Measurements from ENCODE around the gene DBH.

Gene DBH

GRCh38 chr9:133650026-133650425, 13.9 kb downstream of the DBH start:
- POLR2A ChIA-PET (ENCODE audit: low non-redundant PET), result no interaction called here
- TF ChIP-seq, protein P1, sequence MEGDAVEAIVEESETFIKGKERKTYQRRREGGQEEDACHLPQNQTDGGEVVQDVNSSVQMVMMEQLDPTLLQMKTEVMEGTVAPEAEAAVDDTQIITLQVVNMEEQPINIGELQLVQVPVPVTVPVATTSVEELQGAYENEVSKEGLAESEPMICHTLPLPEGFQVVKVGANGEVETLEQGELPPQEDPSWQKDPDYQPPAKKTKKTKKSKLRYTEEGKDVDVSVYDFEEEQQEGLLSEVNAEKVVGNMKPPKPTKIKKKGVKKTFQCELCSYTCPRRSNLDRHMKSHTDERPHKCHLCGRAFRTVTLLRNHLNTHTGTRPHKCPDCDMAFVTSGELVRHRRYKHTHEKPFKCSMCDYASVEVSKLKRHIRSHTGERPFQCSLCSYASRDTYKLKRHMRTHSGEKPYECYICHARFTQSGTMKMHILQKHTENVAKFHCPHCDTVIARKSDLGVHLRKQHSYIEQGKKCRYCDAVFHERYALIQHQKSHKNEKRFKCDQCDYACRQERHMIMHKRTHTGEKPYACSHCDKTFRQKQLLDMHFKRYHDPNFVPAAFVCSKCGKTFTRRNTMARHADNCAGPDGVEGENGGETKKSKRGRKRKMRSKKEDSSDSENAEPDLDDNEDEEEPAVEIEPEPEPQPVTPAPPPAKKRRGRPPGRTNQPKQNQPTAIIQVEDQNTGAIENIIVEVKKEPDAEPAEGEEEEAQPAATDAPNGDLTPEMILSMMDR (conservative IDR thresholded peaks at IDR 0.05; ENCODE audit: low read depth), result no peak
- CTCF ChIA-PET, result interaction anchor here (0.6 kb wide), 1 partner anchor 92 kb away, joined by 3 read pairs; no protein-coding TSS in a partner anchor
- H3K27ac ChIP-seq, result no peak overlapping the region
- DNase-seq (ENCODE audit: low spot score), result no peak

GRCh38 chr9:133653638-133654037, 17.5 kb downstream of the DBH start:
- CTCF ChIA-PET, result interaction anchor here (0.6 to 1.4 kb wide), 2 partner anchors 11 to 115 kb away, joined by 3 read pairs; no protein-coding TSS in a partner anchor
- TF ChIP-seq, protein P1 (conservative IDR thresholded peaks at IDR 0.05; ENCODE audit: low read depth), result no peak
- no peak for DNase-seq (ENCODE audit: low spot score)
- H3K27ac ChIP-seq, result no peak overlapping the region
- POLR2A ChIA-PET (ENCODE audit: low non-redundant PET), result no interaction called here

DNA sequence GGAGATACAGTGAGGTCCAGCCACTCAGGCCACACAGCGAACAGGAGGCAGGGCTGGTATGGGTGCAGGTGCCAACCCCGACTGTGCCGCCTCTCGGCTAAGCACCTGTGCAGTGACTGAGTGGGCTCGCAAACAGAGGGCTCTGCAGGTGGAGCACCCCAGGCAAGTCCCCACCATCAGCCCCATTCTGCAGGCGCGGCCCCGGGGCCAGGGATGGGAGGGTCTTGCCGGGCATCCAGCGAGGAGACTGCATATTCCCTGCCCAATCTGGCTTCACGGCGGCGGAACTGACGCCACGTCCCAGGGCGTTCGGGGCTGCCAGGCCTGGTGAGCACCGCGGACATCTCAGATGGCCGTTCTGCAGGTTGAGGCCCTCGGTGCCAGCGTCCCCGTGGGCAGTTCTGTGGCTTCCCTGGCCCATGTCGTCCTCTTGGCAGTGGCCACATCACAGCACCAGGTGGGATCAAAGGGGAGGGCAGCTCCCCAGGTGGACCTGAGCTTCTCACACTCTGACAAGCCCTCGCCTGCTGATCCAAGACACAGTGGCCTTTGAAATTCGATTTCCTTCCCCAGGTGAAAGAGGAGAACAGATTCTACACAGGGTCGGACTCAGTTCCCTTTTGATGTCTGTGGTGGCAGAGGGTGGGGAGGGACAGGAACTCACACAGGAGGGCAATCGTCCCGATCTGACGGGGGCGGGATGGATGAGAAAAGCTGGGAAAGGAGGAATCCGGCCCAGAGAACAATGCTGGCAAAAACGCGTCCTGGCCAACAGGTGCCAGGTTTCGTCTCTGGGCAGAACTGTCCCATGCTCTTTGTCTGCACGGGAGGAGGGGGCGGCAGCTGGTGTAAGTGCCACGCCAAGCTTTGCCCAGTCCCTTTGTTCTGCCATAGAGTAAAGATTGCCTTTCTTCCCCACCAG, 18.8 kb downstream of the DBH start:
- no peak for DNase-seq (ENCODE audit: low spot score)
- ChIA-PET CTCF (no interaction called here), POLR2A (ENCODE audit: low non-redundant PET) (no interaction called here)
- TF ChIP-seq, protein P1 (conservative IDR thresholded peaks at IDR 0.05; ENCODE audit: low read depth), result no peak
- no peak overlapping the region for H3K27ac ChIP-seq

DNA sequence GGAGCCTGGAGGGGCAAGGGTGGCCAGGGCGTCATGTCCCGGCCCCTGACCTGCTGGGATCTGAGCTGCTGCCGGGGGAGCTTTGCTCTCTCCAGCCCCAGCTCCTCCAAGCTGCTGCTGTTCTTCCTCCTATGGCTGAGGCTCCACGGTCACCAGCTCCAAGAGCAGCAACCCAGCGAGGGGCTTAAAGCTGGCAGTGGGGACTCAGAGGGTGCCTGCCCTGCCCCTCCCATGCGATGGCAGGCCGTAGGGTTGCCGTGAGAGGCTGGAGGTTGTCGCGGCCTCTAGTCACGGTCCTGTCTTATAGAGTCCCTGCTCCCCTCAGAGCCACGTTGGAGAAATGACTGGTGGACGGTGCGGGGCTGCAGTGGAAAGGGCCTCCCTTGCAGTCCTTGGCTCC, 19.5 kb downstream of the DBH start:
- CTCF ChIA-PET, result no interaction called here
- TF ChIP-seq, protein P1 (conservative IDR thresholded peaks at IDR 0.05; ENCODE audit: low read depth), result no peak
- no peak overlapping the region for H3K27ac ChIP-seq
- POLR2A ChIA-PET (ENCODE audit: low non-redundant PET), result no interaction called here
- DNase-seq (ENCODE audit: low spot score), result no peak

GRCh38 chr9:133656211-133657119, 20.3 kb downstream of the DBH start:
- no peak for DNase-seq (ENCODE audit: low spot score)
- CTCF ChIA-PET, result no interaction called here
- POLR2A ChIA-PET (ENCODE audit: low non-redundant PET), result no interaction called here
- no peak overlapping the region for H3K27ac ChIP-seq
- TF ChIP-seq, protein P1 (conservative IDR thresholded peaks at IDR 0.05; ENCODE audit: low read depth), result no peak

DNA sequence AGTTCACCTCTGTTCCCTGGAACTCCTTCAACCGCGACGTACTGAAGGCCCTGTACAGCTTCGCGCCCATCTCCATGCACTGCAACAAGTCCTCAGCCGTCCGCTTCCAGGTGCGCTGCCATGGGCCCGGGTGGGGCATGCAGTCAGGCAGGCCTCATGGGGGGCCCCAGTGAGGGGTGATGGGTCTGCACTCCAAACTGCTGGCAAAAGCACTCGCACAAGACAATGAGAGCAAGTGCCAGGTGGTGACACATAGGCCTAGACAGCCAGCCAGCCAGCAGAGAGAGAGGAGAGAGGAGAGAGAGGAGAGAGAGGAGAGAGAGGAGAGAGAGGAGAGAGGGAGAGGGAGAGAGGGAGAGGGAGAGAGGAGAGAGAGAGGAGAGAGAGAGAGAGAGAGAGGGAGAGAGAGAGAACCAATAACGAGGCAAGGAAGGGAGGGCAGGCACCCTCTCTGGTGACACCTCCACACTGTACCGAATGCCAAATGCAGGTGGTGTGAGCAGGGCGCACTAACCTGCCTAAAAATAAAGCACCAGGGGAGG, 21.0 kb downstream of the DBH start:
- ChIA-PET POLR2A (ENCODE audit: low non-redundant PET) (no interaction called here), CTCF (no interaction called here)
- no peak overlapping the region for H3K27ac ChIP-seq
- TF ChIP-seq, protein P1 (conservative IDR thresholded peaks at IDR 0.05; ENCODE audit: low read depth), result no peak
- no peak for DNase-seq (ENCODE audit: low spot score)

Measured in RWPE1 (cell line).